Upper lobe of left lung (tissue), 4 donors: Measurements from ENCODE around the gene IL1RAPL1.

Experiments used
- CTCF ChIP-seq, 6 experiments: fragments of 450-650 bp in 4 of 6; fragments of 200-600 bp in 2 of 6; sonication (generic) in 2 of 6; IDR thresholded peaks; one replicate each; pipeline ENCODE4 v1.5.1; 2016 to 2019; ENCODE audit warnings: antibody characterized with exemption in 6 of 6
- POLR2A ChIP-seq, 4 donors: fragments of 450-650 bp; IDR thresholded peaks; one replicate each; pipeline ENCODE4 v1.5.1; 2016 to 2017; ENCODE audit warnings: antibody characterized with exemption in 4 of 4, mild to moderate bottlenecking in 2 of 4

- TF ChIP-seq CTCF (IDR thresholded peaks at IDR 0.05) (no peak), POLR2A (IDR thresholded peaks at IDR 0.05) (no peak)
Measured at GRCh38 chrX:29071525-29072320, 484.5 kb downstream of the IL1RAPL1 start.
